DMS114 treated with DMSO at 0.1 percent for 48 hours (cell line): ENCODE data around the gene EPHX1.
"Not testable (repeated sequence)": the region's sequence is repeated elsewhere in the genome, so short reads cannot be mapped to it uniquely, and the experiment has no call there.

Experiments
- DNase-seq: peaks from one replicate; lab custom pipeline; 2025; ENCODE audit not compliant: unreplicated experiment; lab: John Stamatoyannopoulos, UW

Gene EPHX1

DNA sequence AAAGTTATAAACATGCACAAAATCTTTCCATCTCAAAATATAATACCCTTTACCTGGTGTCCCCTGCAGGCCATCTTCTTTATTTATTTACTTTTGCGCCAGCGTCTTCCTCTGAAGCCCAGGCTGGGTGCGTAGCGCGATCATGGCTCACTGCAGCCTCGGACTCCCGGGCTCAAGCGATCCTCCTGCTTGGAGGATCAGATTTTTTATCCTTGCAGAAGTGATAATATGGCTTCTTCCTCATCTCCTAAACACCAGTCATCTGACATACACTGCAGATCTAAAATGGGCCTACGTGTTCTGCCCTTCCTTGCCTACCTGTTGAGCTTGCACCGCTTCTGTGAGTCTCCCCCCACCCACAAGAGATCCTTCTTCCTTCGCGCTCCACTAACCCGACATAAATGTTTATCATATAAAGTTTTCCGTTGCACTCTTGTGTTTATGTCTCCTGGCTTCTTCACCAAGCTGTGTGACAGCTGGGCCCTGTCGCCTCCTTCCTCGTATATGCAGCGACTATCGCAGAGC, 32.8 kb upstream of the EPHX1 start:
- no peak for DNase-seq

DNA sequence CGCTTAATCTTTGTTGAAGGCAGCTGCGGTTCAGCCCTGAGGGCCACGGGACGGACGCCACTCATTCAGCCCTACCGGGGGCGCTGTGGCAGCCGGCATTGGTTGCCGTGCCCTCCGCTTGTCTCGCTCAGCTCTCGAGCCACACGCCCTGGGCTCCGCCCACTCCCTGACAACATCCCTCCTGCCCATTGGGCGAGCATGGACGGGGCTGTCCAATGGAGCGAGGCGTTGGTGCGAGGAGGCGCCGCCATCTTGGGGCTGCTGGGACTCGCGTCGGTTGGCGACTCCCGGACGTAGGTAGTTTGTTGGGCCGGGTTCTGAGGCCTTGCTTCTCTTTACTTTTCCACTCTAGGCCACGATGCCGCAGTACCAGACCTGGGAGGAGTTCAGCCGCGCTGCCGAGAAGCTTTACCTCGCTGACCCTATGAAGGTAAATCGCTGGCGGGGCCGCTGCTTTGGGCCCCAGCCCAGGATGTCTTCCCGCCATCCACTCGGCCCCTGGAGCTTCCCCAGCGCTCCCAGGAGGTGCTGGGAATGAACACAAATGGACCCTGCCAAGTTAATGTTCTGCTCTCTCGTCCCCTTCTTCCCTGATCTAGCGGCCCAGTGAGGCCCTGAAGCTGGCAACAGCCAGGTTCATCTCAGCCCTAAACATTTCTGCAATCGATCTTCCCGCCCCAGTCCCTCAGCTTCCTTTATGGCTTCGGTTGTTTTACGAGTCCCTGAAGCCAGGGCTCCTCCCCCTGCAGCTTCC, 32.2 kb upstream of the EPHX1 start, which contains the start of gene SRP9:
SRP9 (plus strand) TSS at position 244 of the 754 bp plus-strand sequence; CDS start at position 359, 115 bp downstream.
- DNase-seq: peak; percentile 97

DNA sequence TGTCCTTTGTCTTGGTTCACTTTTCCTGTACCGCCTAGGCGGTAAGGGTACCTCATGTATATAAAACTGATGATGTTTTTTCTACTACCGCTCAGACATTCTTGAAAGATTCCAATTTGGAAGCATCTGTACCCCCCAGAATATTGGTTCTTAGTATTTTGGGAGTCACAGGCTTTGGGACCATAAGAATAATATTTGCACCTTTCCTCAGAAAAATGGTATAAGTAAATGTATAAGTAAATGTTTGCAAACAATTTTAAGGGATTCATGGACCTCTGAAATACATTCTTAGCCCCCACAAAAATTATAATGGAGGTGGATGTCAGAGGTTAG, 31.6 kb upstream of the EPHX1 start:
- no peak for DNase-seq

GRCh38 chr1:225779165-225779564, 30.8 kb upstream of the EPHX1 start:
- not testable (repeated sequence) for DNase-seq

DNA sequence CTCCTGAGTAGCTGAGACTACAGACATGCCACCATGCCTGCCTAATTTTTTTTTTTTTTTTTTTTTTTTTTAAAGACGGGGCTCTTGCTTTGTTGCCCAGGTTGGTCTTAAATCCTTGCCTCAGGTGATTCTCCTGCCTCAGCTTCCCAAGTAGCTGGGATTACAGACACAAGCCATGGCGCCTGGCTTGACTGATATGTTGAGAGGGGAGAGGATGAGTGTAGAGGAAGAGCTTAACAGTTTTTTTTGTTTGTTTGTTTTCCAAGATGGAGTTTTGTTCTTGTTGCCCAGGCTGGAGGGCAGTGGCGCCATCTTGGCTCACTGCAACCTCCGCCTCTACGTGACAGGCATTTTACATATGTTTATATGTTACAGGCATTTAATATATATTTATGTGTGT, 29.8 kb upstream of the EPHX1 start:
- no peak for DNase-seq

DNA sequence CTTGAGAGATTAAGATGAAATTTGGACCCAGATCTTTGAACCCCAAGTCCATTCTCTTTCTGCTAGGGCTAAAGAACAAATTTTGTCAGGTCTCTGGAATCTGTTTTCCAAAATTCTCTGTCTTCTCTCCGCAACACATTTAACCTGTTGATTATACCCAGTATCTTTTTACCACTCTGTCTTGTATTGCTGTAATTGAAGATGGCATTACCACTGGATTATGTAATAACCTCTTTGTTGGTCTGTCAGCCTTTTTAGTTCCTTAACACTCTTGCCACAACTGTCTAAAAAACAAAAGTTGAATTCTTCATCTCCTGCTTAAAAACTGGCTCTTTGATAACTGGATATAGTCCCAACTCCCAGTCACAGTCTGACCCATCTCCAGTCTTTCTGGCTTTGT, 29.3 kb upstream of the EPHX1 start:
- no peak for DNase-seq

DNA sequence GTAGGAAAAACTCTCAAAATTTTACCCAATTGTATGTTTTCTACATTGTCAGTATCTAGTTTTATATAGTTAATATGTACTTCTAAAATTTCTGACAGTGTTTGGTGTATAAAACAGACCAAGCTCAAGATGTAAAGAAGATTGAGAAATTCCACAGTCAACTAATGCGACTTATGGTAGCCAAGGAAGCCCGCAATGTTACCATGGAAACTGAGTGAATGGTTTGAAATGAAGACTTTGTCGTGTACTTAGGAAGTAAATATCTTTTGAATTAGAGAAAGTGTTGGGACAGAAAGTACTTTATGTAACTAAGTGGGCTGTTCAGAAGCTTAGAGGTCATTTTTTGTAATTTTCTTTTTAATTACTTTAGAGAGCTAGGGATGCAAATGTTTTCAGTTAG, 20.8 kb upstream of the EPHX1 start:
- not testable (repeated sequence) for DNase-seq

- DNase-seq: no peak
Observed at GRCh38 chr1:225794954-225795353, 15.0 kb upstream of the EPHX1 start.

DNA sequence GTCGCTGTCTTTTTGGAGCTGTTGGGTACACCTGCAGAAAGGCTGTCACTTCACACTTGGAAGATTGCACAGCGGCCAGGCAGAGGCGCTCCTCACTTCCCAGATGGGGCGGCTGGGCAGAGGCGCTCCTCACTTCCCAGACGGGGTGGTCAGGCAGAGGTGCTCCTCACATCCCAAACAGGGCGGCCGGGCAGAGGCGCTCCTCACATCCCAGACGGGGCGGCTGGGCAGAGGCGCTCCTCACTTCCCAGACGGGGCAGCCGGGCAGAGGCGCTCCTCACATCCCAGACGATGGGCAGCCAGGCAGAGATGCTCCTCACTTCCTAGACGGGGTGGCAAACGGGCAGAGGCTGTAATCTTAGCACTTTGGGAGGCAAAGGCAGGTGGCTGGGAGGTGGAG, 13.8 kb upstream of the EPHX1 start:
- DNase-seq: not testable (repeated sequence)

- DNase-seq: not testable (repeated sequence)
Observed at GRCh38 chr1:225801146-225801545, 8.8 kb upstream of the EPHX1 start.

DNA sequence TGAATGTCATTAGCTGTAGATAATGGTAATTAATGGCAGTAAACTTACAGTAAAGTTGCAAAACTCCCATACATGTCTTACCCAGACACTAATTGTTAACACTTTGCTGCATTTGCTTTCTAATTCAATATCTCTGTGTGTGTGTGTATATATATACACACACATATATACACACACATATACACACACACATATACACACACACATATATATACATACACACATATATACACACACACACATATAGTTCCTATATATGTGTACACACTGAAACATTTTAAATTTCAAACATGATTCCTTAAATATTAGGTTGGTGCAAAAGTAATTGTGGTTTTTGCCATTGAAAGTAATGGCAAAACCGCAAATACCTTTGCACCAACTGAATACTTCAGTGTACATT, 3.7 kb upstream of the EPHX1 start:
- DNase-seq: no peak

GRCh38 chr1:225806736-225807135, 3.2 kb upstream of the EPHX1 start:
- DNase-seq: not testable (repeated sequence)

DNA sequence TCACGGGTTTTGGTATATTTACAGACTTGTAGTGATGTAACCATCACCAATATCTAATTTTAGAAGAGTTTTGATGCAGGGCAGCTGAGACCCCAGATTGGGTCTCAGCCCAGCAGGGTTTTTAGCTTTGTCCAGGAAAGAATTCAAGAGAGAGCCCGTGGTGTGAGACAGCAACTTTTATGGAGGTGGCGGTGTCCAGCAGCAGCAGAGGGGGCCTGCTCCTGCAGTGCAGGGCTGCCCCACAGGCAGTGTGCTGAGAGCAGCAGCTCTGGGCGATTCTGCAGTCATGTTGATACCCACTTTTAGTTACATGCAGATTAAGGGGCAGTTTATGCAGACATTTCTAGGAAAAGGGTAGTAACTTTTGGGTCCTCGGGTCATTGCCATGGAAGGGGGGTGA, 1.8 kb upstream of the EPHX1 start:
- no peak for DNase-seq

DNA sequence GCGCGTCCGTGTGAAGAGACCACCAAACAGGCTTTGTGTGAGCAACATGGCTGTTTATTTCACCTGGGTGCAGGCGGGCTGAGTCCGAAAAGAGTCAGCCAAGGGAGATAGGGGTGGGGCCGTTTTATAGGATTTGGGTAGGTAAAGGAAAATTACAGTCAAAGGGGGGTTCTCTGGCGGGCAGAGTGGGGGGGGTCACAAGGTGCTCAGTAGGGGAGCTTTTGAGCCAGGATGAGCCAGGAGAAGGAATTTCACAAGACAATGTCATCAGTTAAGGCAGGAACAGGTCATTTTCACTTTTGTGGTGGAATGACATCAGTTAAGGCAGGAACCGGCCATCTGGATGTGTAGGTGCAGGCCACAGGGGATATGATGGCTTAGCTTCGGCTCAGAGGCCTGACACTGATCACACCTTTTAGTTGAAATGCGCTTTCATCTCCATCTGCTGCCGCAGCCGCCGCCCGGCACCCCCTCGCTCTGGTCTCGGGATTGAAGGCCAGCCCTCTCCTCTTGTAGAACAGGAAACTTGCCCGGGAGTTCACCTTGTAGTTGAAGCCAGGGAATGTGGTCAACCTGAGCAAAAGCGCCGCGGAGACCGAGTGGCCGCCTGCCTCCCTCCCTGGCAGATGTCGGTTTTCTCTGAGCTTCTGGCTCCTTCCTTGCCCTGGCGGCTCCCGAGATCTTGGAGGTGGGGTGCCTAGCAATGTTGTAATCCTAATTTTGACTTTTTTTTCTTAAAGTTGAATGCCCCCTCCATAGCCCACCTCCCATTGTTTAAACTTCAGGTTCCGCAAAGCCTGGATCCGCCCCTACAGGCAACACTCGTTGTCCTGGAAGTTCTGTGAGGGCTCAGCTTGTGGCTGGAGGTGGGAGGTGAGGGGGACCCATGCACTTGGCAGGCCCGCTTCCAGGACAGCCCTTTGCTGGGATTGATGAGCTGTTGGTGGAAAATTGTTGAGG, 935 bp downstream of the EPHX1 start:
- DNase-seq: not testable (repeated sequence)

- no peak for DNase-seq
Observed at GRCh38 chr1:225811622-225812487, 1.9 kb downstream of the EPHX1 start.

DNA sequence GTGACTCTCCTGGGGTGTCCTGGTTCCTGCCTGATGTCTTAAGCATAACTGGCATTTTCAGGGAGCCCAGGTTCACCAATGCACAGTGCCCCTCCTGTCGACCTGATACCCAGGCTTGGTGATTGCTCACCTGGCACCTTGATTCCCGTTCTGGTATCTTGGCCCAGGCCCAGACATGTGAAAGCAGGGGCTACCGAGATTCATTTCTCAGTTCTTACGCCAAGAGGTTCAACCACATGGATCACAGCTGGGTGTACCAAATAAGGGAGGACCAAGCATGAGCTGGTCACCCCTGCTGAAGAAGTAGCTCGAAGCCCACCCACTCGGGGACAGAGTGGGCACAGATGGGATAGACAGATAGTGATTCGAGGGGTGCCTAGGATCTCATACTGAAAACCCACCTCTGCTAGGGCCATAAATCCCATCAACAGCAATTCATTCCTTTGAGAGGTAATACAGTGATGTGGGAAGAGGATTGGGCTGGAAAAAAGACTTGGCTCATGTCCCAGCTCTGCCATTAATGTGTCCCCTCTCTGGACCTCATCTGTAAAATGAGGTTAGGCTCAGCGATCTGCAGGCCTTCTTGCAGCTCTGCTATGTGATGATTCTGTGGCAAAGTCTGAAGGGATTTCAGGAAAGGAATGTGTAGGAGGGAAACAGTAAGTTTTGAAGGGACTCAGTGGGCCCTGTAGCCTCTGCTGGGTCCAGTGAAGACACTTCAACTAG, 2.7 kb downstream of the EPHX1 start:
- DNase-seq: no peak

DNA sequence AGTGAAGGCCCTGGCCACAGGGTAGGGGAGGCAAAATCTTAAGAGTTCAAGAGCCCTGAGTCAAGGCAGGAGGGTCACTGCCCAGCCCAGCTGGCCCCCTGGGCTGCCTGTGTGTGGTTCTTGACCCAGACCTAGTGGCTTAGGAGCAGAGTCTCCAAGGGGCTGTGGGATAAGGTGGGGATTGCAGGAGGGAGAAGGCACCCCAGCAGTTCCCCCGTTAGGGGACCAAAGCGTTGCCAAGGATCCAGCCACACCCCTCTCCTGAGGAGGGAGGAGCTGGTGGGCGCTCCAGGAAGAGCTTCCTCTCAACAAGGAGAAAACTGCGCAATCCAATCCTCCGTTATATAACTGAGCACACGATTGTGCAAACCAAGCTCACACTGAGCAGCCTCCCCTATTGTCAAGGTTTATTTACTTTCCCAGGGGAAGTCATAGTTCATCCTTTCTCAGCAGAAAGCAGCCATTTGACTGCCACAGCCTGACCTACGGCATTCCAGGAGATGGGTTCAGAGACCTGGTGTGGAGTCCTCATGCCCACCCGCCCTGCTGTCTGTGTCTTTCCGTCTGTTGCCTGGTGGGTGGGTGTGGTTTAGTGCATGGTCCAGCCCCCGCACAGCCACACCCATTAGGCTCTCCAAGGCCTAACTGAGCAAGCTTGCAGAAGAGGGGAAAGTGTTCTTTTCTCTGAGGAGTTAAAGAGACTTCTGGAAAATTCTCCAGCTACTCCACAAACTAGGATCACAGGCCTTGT, 3.5 kb downstream of the EPHX1 start:
- DNase-seq: no peak

GRCh38 chr1:225814381-225814780, 4.5 kb downstream of the EPHX1 start:
- DNase-seq: no peak

DNA sequence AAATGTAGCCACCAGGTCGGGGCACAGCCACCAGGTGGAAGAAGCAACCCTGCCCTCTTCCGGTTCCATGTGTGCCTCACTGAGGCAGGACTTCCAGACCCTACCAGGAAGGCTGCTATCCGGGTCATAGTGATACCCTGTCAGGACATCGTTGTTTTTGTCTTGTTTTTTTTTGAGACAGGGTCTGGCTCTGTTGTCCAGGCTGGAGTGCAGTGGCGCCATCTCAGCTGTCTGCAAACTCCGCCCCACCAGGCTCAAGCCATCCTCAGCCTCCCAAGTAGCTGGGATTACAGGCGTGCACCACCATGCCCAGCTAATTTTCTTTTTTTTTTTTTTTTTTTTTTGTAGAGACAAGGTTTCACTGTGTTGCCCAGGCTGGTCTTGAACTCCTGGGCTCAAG, 5.2 kb downstream of the EPHX1 start:
- not testable (repeated sequence) for DNase-seq
